Measurements from ENCODE around the gene UST. TPM values are rescaled to one million over a fixed set of nuclear protein-coding genes. Genes with fewer than 3 reads are reported as not detected.

Gene UST
- total and polyA plus RNA-seq, 7 donors: 0.79 to 2.6 (median 2.0) TPM

- no peak overlapping the region for H3K27ac ChIP-seq
- 70 to 86% (median 73%) methylated on average over 1 of the region's 1 CpG for WGBS, 3 donors
- intact Hi-C loops (cut with DNase I): no loop called here
- no peak for TF ChIP-seq CTCF (IDR thresholded peaks at IDR 0.05)
- no peaks in the 10 kb centered on the region for H3K4me1 ChIP-seq
- H3K9me3 ChIP-seq: no peaks in the 10 kb centered on the region
- DNase-seq (no peak), ATAC-seq (no peak)
- H3K27me3 ChIP-seq (ENCODE audit: insufficient read depth in 3 of 3, low read length in 2 of 3): no peaks in the 10 kb centered on the region
- no peak overlapping the region for H3K4me3 ChIP-seq
- no peaks in the 10 kb centered on the region for H3K36me3 ChIP-seq (ENCODE audit: insufficient read depth in 1 of 2, low read depth in 1 of 2)
These were observed 78.1 kb downstream of the UST start for GRCh38 chr6:148824960-148825359.

- no peaks in the 10 kb centered on the region for H3K4me1 ChIP-seq
- WGBS, 3 donors: 64 to 71% (median 64%) methylated on average over 2 of the region's 2 CpGs
- H3K36me3 ChIP-seq (ENCODE audit: insufficient read depth in 1 of 2, low read depth in 1 of 2): no peaks in the 10 kb centered on the region
- no peak overlapping the region for H3K4me3 ChIP-seq
- H3K9me3 ChIP-seq: no peaks in the 10 kb centered on the region
- TF ChIP-seq CTCF (IDR thresholded peaks at IDR 0.05): no peak
- no peaks in the 10 kb centered on the region for H3K27me3 ChIP-seq (ENCODE audit: insufficient read depth in 3 of 3, low read length in 2 of 3)
- H3K27ac ChIP-seq: no peak overlapping the region
- DNase-seq (no peak), ATAC-seq (no peak)
- intact Hi-C loops (cut with DNase I): no loop called here
These were observed 78.7 kb downstream of the UST start for GRCh38 chr6:148825492-148825891.

- 77 to 89% (median 84%) methylated on average over 5 of the region's 5 CpGs for WGBS, 3 donors
- ATAC-seq: no peak
- intact Hi-C loops (cut with DNase I): no loop called here
These were observed 80.7 kb downstream of the UST start for GRCh38 chr6:148827416-148828045.

GRCh38 chr6:148828047-148828446, 81.2 kb downstream of the UST start:
- H3K9me3 ChIP-seq: no peaks in the 10 kb centered on the region
- H3K4me1 ChIP-seq: no peaks in the 10 kb centered on the region
- no peak overlapping the region for H3K27ac ChIP-seq
- intact Hi-C loops (cut with DNase I): no loop called here
- no peaks in the 10 kb centered on the region for H3K36me3 ChIP-seq (ENCODE audit: insufficient read depth in 1 of 2, low read depth in 1 of 2)
- DNase-seq (no peak), ATAC-seq (no peak)
- WGBS, 3 donors: 95 to 97% (median 96%) methylated on average over 4 of the region's 4 CpGs
- no peaks in the 10 kb centered on the region for H3K27me3 ChIP-seq (ENCODE audit: insufficient read depth in 3 of 3, low read length in 2 of 3)
- TF ChIP-seq CTCF (IDR thresholded peaks at IDR 0.05): no peak
- no peak overlapping the region for H3K4me3 ChIP-seq

More at GRCh38 chr6:148827416-148828045, 80.7 kb downstream of the UST start:
- no peak for TF ChIP-seq CTCF (IDR thresholded peaks at IDR 0.05)
- Histone ChIP-seq H3K4me3 (no peak overlapping the region), H3K9me3 (no peaks in the 10 kb centered on the region), H3K27me3 (ENCODE audit: insufficient read depth in 3 of 3, low read length in 2 of 3) (no peaks in the 10 kb centered on the region), H3K4me1 (no peaks in the 10 kb centered on the region), H3K36me3 (ENCODE audit: insufficient read depth in 1 of 2, low read depth in 1 of 2) (no peaks in the 10 kb centered on the region), H3K27ac (no peak overlapping the region)
- DNase-seq: no peak

Data from psoas muscle (tissue), 8 donors.